Measurements from ENCODE around the gene UBE2E1. TPM values are rescaled to one million over a fixed set of nuclear protein-coding genes. Genes with fewer than 3 reads are reported as not detected.
"Not testable (repeated sequence)": the region's sequence is repeated elsewhere in the genome, so short reads cannot be mapped to it uniquely, and the experiment has no call there.

UBE2E1 gene
- total RNA-seq, 1 experiment from 2014 or later = 200 TPM

- Histone ChIP-seq H4K20me1 (ENCODE audit: insufficient read depth, low read depth, low read length) (no peaks in the 10 kb centered on the region), H3K9ac (ENCODE audit: low read length) (no peak overlapping the region), H3K27me3 (ENCODE audit: low read length) (no peaks in the 10 kb centered on the region), H3K27ac (ENCODE audit: low read length) (no peak overlapping the region), H3K36me3 (ENCODE audit: insufficient read depth, low read length) (peaks cover 3% of the 10 kb centered on the region; the same call in 1 of the 2 replicates), H3K9me3 (ENCODE audit: low read length) (no peaks in the 10 kb centered on the region), H3K9me2 (replicated peaks; ENCODE audit: insufficient read depth, low read length) (no peaks in the 10 kb centered on the region), H3K79me2 (ENCODE audit: low read length) (no peaks in the 10 kb centered on the region), H2AFZ (ENCODE audit: low read length) (no peak overlapping the region), H3K4me1 (ENCODE audit: low read length) (no peaks in the 10 kb centered on the region), H3K4me3 (ENCODE audit: low read length) (no peak overlapping the region), H3K4me2 (ENCODE audit: low read depth, low read length, poor library complexity, severe bottlenecking) (no peak overlapping the region)
- no peak for DNase-seq
Observed at GRCh38 chr3:23904545-23904944, 98.8 kb downstream of the UBE2E1 start.

- no peaks in the 10 kb centered on the region for H3K4me1 ChIP-seq (ENCODE audit: low read length)
- no peak overlapping the region for H3K4me3 ChIP-seq (ENCODE audit: low read length)
- H3K27ac ChIP-seq (ENCODE audit: low read length) = no peak overlapping the region
- H3K4me2 ChIP-seq (ENCODE audit: low read depth, low read length, poor library complexity, severe bottlenecking) = no peak overlapping the region
- no peaks in the 10 kb centered on the region for H3K9me3 ChIP-seq (ENCODE audit: low read length)
- H2AFZ ChIP-seq (ENCODE audit: low read length) = no peak overlapping the region
- H3K36me3 ChIP-seq (ENCODE audit: insufficient read depth, low read length) = no peaks in the 10 kb centered on the region
- H4K20me1 ChIP-seq (ENCODE audit: insufficient read depth, low read depth, low read length) = no peaks in the 10 kb centered on the region
- no peaks in the 10 kb centered on the region for H3K9me2 ChIP-seq (replicated peaks; ENCODE audit: insufficient read depth, low read length)
- no peaks in the 10 kb centered on the region for H3K27me3 ChIP-seq (ENCODE audit: low read length)
- DNase-seq = no peak
- no peaks in the 10 kb centered on the region for H3K79me2 ChIP-seq (ENCODE audit: low read length)
- no peak overlapping the region for H3K9ac ChIP-seq (ENCODE audit: low read length)
Observed at GRCh38 chr3:23909341-23909740, 103.6 kb downstream of the UBE2E1 start.

- H3K4me3 ChIP-seq (ENCODE audit: low read length) = no peak overlapping the region
- peaks cover 10% of the 10 kb centered on the region for H3K4me1 ChIP-seq (ENCODE audit: low read length)
- H3K9ac ChIP-seq (ENCODE audit: low read length) = no peak overlapping the region
- no peak overlapping the region for H3K4me2 ChIP-seq (ENCODE audit: low read depth, low read length, poor library complexity, severe bottlenecking)
- H3K36me3 ChIP-seq (ENCODE audit: insufficient read depth, low read length) = no peaks in the 10 kb centered on the region
- H3K79me2 ChIP-seq (ENCODE audit: low read length) = no peaks in the 10 kb centered on the region
- no peak for DNase-seq
- no peaks in the 10 kb centered on the region for H3K9me3 ChIP-seq (ENCODE audit: low read length)
- H3K27ac ChIP-seq (ENCODE audit: low read length) = no peak overlapping the region
- no peaks in the 10 kb centered on the region; the same call in 1 of the 2 replicates for H3K27me3 ChIP-seq (ENCODE audit: low read length)
- H2AFZ ChIP-seq (ENCODE audit: low read length) = no peak overlapping the region
- H3K9me2 ChIP-seq (replicated peaks; ENCODE audit: insufficient read depth, low read length) = no peaks in the 10 kb centered on the region
- no peaks in the 10 kb centered on the region for H4K20me1 ChIP-seq (ENCODE audit: insufficient read depth, low read depth, low read length)
Observed at GRCh38 chr3:23911397-23911796, 105.6 kb downstream of the UBE2E1 start.

GRCh38 chr3:23912335-23912734 lies 106.6 kb downstream of the UBE2E1 start:
- not testable (repeated sequence) for H3K27me3 ChIP-seq (ENCODE audit: low read length); H3K4me2 ChIP-seq (ENCODE audit: low read depth, low read length, poor library complexity, severe bottlenecking); H3K79me2 ChIP-seq (ENCODE audit: low read length); H3K9me2 ChIP-seq (replicated peaks; ENCODE audit: insufficient read depth, low read length); H2AFZ ChIP-seq (ENCODE audit: low read length); H3K36me3 ChIP-seq (ENCODE audit: insufficient read depth, low read length); DNase-seq; H3K4me3 ChIP-seq (ENCODE audit: low read length); H3K27ac ChIP-seq (ENCODE audit: low read length); H4K20me1 ChIP-seq (ENCODE audit: insufficient read depth, low read depth, low read length); H3K9me3 ChIP-seq (ENCODE audit: low read length); H3K9ac ChIP-seq (ENCODE audit: low read length)
- H3K4me1 ChIP-seq (ENCODE audit: low read length) = peaks cover 13% of the 10 kb centered on the region

- H4K20me1 ChIP-seq (ENCODE audit: insufficient read depth, low read depth, low read length) = peaks cover 9% of the 10 kb centered on the region
- peaks cover 12% of the 10 kb centered on the region for H3K79me2 ChIP-seq (ENCODE audit: low read length)
- no peaks in the 10 kb centered on the region for H3K9me2 ChIP-seq (replicated peaks; ENCODE audit: insufficient read depth, low read length)
- H2AFZ ChIP-seq (ENCODE audit: low read length) = no peak overlapping the region
- H3K27me3 ChIP-seq (ENCODE audit: low read length) = no peaks in the 10 kb centered on the region; the same call in 1 of the 2 replicates
- H3K4me2 ChIP-seq (ENCODE audit: low read depth, low read length, poor library complexity, severe bottlenecking) = no peak overlapping the region
- H3K36me3 ChIP-seq (ENCODE audit: insufficient read depth, low read length) = peaks cover 7% of the 10 kb centered on the region
- no peak overlapping the region for H3K27ac ChIP-seq (ENCODE audit: low read length)
- no peak overlapping the region for H3K4me3 ChIP-seq (ENCODE audit: low read length)
- no peak for DNase-seq
- H3K9ac ChIP-seq (ENCODE audit: low read length) = no peak overlapping the region
- peaks cover 17% of the 10 kb centered on the region for H3K4me1 ChIP-seq (ENCODE audit: low read length)
- no peaks in the 10 kb centered on the region for H3K9me3 ChIP-seq (ENCODE audit: low read length)
Observed at GRCh38 chr3:23913182-23913581, 107.4 kb downstream of the UBE2E1 start.

GRCh38 chr3:23913873-23914743 lies 108.4 kb downstream of the UBE2E1 start:
- no peak for DNase-seq
- Histone ChIP-seq H3K9me2 (replicated peaks; ENCODE audit: insufficient read depth, low read length) (no peaks in the 10 kb centered on the region), H4K20me1 (ENCODE audit: insufficient read depth, low read depth, low read length) (peaks cover 18% of the 10 kb centered on the region), H3K4me1 (ENCODE audit: low read length) (peaks cover 25% of the 10 kb centered on the region), H3K27me3 (ENCODE audit: low read length) (no peaks in the 10 kb centered on the region; the same call in 1 of the 2 replicates), H3K36me3 (ENCODE audit: insufficient read depth, low read length) (peaks cover 16% of the 10 kb centered on the region), H3K79me2 (ENCODE audit: low read length) (peaks cover 17% of the 10 kb centered on the region), H3K4me2 (ENCODE audit: low read depth, low read length, poor library complexity, severe bottlenecking) (no peak overlapping the region), H2AFZ (ENCODE audit: low read length) (no peak overlapping the region), H3K9ac (ENCODE audit: low read length) (no peak overlapping the region), H3K27ac (ENCODE audit: low read length) (no peak overlapping the region), H3K9me3 (ENCODE audit: low read length) (no peaks in the 10 kb centered on the region), H3K4me3 (ENCODE audit: low read length) (no peak overlapping the region)

GRCh38 chr3:23915537-23916108 lies 109.9 kb downstream of the UBE2E1 start:
- Histone ChIP-seq H3K4me1 (ENCODE audit: low read length) (peaks cover 25% of the 10 kb centered on the region), H2AFZ (ENCODE audit: low read length) (no peak overlapping the region), H3K4me2 (ENCODE audit: low read depth, low read length, poor library complexity, severe bottlenecking) (peak overlapping the region; percentile 85), H4K20me1 (ENCODE audit: insufficient read depth, low read depth, low read length) (peaks cover 30% of the 10 kb centered on the region), H3K36me3 (ENCODE audit: insufficient read depth, low read length) (peaks cover 30% of the 10 kb centered on the region), H3K9ac (ENCODE audit: low read length) (0 out of 2 replicates have a peak overlapping the region, but pooled peaks have one; percentile 72), H3K27ac (ENCODE audit: low read length) (no peak overlapping the region), H3K79me2 (ENCODE audit: low read length) (peaks cover 17% of the 10 kb centered on the region), H3K9me3 (ENCODE audit: low read length) (no peaks in the 10 kb centered on the region), H3K27me3 (ENCODE audit: low read length) (no peaks in the 10 kb centered on the region; the same call in 1 of the 2 replicates), H3K9me2 (replicated peaks; ENCODE audit: insufficient read depth, low read length) (no peaks in the 10 kb centered on the region), H3K4me3 (ENCODE audit: low read length) (peak overlapping the region; percentile 86)
- DNase-seq = no peak

GRCh38 chr3:23916152-23916885 lies 110.6 kb downstream of the UBE2E1 start:
- Histone ChIP-seq H3K4me2 (ENCODE audit: low read depth, low read length, poor library complexity, severe bottlenecking) (peak overlapping the region; percentile 85), H3K4me3 (ENCODE audit: low read length) (peak overlapping the region; percentile 86), H3K27ac (ENCODE audit: low read length) (no peak overlapping the region), H4K20me1 (ENCODE audit: insufficient read depth, low read depth, low read length) (peaks cover 30% of the 10 kb centered on the region), H3K9ac (ENCODE audit: low read length) (peak overlapping the region; percentile 72), H3K79me2 (ENCODE audit: low read length) (peaks cover 17% of the 10 kb centered on the region), H2AFZ (ENCODE audit: low read length) (peak overlapping the region; percentile 72), H3K27me3 (ENCODE audit: low read length) (no peaks in the 10 kb centered on the region; the same call in 1 of the 2 replicates), H3K9me2 (replicated peaks; ENCODE audit: insufficient read depth, low read length) (no peaks in the 10 kb centered on the region), H3K36me3 (ENCODE audit: insufficient read depth, low read length) (peaks cover 30% of the 10 kb centered on the region), H3K9me3 (ENCODE audit: low read length) (no peaks in the 10 kb centered on the region), H3K4me1 (ENCODE audit: low read length) (peaks cover 25% of the 10 kb centered on the region)
- DNase-seq = peak; percentile 49

Data from Karpas-422 (cell line).